ENCODE results near the gene FHL3. TPM values are rescaled to one million over a fixed set of nuclear protein-coding genes. Genes with fewer than 3 reads are reported as not detected.
A peak's percentile ranks its signal among the peaks of the same experiment; 100 is the strongest.
"Not testable (repeated sequence)": the region's sequence is repeated elsewhere in the genome, so short reads cannot be mapped to it uniquely, and the experiment has no call there.

FHL3 gene
- total RNA-seq, 1 donor from 2014 or later, result 70.1 TPM

DNA sequence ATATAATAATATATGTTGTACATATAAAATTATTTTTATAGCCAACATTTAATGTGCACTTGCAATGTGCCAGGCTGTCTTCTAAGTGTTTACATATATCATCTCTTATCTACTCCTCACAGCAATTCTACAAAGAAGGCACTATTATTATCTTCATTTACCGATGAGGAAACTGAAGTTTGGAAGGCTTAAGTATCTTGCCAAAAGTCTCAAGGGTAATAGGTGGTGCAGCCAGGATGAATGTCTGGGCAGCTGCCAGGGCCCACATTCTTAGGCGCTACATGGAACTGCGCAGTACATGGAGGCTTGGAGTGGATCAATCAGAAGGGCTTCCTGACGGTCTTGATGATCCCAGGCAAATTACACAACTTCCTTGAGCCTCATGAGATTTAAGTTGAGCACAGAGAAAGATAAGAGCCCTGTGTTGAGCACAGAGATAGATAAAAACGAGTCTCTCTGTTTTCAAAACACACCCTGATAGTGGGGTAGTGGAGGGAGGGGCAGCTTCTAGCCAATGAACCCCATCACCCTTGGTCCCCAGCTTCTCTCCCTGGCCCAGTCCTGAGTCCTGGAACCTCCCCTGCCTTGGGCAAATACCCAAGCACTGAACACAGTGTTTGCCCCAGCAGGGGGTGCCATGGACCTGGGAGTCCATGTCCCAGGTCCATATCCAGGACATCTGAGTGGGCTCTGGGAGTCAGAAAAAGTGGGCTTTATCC, 32.1 kb upstream of the FHL3 start:
- no peak for DNase-seq (ENCODE audit: low read depth)

DNA sequence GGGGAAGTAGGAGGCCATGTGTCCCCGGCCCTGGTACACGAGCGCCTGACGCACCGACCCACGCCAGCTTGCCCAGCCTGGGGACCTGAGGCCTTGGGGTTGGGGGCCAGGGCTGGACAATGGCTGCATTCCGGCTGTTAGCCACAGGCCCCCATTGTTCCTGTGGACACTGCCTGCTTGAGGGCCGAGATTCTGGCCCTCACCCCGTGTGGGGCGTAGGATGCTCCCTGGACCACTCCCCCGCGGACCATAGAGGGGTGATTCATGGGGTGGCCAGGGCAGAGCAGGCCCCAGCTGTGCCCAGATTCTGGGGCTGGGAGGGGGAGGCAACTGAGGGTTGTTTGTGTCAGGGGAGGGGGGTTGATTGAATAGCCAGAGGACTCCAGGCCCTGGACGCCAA, 29.6 kb upstream of the FHL3 start:
- DNase-seq (ENCODE audit: low read depth), result no peak

DNA sequence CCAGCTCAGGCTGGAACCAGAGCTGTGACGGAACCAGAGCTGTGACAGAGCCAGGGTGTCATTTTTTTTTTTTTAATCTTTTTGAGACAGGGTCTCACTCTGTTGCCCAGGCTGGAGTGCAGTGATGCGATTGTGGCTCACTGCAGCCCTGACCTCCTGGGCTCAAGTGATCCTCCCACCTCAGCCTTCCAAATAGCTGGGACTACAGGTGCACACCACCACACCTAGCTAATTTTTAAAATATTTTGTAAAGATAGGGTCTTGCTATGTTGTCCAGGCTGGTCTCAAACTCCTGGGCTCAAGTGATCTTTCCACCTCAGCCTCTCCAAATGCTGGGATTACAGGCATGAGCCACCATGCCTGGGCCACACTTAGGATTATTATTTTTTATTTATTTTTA, 27.7 kb upstream of the FHL3 start:
- DNase-seq (ENCODE audit: low read depth), result not testable (repeated sequence)

DNA sequence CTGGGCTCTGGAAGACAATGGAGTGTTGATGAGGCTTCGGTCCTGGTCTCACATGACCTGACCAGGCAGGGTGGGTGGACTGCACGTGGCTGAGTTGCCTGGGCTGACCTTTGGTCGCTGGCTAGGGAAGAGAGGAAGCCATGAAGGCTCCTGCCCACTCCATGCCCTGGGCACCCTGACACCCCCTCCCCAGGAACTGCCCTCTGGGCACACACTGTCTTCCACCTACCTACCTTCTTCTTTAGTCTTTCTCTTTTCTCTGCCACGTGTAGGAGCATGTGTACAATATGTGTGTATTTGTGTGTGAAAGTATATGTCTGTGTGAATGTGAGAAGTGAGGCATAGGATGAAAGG, 26.2 kb upstream of the FHL3 start:
- DNase-seq (ENCODE audit: low read depth), result no peak

DNA sequence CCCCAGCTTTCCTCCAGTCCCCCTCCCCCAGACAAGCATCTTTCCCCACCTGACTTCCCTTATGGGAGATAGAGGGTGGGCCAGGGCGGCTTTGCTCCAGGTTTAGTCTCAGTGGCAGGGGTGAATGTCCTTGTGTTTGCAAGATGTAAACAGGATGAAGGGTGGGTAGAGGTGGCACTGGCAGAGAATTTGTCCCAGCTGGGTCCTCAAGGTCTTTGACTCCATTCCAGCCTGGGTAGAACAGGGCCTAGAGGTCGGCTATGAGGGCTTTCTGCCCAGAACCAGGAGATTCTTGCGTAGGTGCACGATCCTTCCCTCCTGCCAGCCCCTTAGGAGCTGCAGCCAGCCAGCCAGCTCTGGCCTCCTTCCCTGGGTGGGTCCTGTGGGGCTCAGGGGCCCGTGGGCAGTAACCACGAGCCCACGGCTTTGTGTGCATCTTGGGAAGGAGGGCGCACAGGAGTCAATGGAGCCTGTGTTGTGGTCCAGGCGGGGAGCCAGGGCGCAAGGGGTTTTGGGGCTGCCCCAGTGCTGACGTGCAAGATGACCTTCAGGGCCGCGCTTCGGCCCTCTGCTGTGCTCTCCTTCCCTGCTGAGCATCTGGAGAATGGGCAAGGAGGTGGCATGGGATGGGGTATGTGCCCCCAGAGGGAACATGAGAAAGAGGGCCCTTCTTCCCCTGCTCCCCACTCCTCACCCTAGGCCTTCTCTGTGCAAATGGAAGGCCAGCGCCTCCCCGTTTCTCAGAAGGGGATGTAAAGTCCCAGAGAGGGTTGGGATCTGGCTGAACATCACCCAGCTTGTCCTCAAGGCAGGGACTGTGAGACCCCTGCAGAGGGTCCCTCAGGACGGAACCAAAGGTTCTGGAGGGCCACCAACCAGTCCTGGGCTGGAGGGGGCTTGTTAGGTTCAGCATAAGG, 25.5 kb upstream of the FHL3 start:
- no peak for DNase-seq (ENCODE audit: low read depth)

DNA sequence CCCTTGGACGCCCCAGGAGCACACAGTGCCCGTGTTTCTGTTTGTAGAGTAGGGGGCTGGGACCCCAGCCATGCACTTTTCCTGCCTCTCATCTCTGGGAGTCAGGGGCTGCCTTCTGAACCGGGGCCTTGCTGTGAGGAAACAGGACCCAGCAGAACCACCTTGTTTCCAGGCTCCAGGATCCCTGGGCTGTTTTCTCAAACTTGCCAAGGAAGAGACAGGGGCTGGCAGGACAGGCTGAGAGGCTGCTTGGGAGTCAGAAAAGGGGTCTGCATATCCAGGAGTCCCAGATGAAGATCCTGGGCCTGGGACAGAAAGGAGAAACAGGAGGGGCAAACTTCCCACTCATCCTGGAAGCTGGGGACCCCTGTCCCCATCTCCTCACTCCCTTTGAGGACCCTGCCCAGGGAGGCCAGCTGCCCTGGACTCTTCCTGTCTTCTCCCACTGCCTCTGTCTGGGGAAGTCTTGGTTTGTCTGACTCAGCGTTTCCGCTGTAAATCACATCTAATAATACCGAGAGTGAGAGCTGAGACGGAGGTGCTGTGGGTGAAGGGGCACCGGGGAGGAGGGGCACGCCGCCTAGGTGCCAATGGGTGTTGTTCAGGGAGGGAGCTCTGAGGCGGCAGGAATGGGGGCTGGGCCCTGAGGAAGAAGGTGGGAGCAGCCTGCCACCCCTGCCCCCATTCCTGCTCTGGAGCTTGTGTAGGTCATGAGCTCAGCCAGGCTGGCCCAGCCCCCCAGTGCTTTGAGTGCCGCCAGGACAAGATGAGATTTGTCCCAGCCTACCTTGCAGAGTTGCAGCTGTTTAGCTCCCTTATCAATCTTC, 24.6 kb upstream of the FHL3 start:
- peak; percentile 76 for DNase-seq (ENCODE audit: low read depth)

DNA sequence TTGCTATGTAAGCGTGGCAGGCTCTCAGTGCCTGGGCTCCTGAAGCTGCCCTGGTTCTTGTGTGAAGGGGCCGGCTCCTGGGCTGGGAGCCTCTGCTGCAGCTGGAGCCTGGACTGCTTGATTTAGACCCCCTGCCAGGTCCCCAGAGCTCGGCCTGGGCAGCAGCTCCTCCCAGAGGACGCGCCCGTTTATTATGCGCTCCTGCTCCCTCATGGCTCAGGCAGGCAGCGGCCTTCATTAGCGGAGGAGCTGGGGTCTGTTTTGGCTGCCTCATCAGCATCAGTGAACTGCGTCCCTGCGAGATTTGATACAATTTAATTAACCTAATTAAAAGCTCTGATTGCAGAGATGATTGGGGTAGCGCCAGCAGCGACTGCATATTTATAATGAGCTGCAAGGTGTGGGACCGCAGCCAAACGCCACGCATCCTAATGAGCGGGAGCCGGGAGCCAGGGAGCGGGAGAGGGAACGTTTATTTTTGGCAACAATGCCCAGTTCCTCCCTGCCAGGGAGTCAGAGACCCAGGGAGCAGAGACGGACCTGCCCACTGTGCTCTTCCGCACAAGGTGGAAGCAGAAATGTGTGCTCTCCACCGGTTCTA, 23.9 kb upstream of the FHL3 start:
- no peak for DNase-seq (ENCODE audit: low read depth)

DNA sequence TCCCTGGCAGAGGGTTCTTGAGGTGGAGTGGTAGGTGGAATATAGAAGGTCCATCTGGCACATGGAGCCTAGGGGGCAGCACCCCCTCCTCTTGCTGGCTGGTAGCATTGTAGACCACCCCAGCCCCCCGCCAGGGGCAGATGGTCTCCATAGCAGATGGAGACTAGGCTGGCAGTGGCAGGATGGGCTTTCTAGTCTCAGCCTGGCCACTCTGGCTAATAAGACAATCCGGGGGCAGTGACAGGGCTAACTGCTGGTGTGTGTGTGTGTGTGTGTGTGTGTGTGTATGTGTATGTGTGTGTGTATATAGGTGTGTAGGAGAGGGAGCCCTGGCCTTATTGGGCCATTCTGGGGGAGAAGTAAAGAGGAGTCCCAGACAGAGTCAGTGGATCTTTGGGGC, 23.4 kb upstream of the FHL3 start:
- DNase-seq (ENCODE audit: low read depth), result no peak

DNA sequence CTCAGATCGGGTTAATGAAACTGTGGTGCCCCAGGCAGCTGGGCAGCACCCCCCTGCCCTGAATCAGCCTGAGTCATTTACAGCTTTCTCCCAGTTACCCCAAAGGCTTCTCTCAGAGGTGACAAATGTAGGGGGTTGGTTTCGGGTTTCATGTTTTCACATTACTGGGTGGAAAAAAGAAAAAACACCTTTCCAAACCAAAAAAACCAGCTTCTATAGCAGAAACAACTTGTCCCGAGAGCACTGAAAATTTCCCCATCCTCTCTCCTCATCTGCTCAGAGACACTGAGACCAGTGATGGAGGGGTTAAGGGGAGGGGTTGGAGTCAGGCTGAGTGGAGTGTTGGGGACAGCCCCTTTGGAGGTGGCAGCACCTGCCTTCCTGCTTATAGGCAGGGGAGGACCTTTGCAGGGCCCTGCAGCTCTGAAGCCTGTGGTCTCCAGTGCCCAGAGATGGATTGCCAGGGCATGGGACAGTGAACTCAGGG, 22.8 kb upstream of the FHL3 start:
- DNase-seq (ENCODE audit: low read depth), result no peak

DNA sequence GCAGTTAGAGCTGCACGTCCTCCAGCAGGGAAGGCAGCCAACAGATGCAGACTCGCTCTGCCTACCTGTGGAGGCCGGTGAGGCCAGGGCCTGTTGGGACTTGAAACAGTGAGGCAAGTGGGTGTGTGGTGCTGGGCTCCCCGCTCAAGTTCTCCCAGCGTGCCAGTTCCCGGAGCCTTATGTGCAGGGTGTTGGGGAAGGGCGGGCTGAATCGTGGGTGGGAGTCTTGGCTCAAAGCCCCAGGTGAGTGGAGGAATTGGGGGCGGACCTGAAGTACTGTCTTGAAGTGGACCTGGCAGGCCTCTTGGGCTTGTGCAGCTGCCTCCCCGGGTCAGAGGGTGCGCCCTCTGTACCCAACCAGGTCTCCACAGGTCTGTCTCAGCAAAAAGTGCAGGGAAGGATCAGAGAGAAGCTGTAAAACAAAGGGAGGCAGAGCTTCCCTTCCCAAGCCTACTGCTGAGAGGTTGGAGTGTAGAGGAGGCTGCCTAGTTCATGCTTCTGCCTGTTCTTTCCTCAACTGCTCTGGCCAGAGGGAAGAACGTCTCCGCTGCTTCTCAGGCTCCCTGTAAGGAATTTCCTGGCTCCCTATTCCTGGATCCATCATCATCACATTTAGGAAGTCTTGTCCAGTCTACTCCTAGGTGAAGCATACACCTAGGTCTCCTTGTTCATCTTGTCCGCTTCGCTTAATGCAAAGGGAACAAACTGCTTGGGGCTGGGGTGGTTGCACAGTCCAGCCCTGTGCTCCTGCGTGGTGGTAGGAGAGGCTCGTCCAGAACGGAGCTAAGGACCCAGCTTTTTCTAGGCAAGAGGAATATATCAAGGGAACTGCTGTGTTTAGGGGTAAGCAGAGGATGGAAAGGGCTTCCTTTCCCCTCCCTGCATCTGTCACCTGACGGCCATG, 22.1 kb upstream of the FHL3 start:
- DNase-seq (ENCODE audit: low read depth), result no peak

DNA sequence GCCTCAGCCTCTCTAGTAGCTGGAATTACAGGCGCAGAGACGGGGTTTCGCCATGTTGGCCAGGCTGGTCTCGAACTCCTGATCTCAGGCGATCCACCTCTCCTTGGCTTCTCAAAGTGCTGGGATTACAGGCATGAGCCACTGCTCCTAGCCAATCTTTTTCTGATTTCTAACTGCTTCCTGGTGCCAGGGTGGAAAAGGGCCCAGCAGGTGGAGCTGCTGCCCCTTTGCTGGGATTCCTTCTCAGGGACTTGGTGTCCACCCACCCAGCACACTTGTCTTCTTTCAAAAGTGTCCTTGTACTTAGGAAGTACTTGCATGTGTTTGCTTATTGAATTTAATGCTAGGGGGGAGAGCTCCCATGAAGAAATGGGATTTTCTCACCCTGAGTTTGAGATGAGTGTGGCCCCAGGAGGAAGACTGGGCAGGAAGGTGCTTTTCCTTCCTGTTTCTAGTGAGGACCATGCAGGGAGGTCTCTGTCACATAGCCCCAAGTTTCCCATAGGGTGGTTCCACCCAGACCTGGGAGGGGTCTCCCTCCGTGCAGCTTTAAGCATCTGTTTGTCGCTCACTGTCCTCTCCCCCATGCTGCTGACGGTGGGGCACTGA, 21.4 kb upstream of the FHL3 start:
- peak; percentile 63 for DNase-seq (ENCODE audit: low read depth)

DNA sequence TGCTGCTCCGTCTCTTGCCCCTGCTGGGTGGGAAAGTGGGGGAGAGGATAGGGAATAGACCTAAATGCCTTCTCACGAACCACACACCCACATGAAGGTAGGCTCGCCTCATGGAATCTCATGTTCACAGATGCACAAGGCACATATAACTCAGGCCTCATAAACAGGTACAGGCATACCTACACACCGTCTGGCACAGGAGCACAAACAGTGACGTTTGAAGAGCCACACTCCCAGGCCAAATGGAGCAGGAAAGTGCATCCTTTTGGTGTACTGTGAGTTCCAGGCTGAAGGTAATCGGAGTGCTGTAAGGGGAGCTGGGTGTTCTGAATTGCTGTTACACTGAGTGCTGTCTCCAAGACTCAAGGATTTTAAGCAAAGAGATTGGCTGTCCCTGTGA, 20.4 kb upstream of the FHL3 start:
- DNase-seq (ENCODE audit: low read depth), result no peak

DNA sequence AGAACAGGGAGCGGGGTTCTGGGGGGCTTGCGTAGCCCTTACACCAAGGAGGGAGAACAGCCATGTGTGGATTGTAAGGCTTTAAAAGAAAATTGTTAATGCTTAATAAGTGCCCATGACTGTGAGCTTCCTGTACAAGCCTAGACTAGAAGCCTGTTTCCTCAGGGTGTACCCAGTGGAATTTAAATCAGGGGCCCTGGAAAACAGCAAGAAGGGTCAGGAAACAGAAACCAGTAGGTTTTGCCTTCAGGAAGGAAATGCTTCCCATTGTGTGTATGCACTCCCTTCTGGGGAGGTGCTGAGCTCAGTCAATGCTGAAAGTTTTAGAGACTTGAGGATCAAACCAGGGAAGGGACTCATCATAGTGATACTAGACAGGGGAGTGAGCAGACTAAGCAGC, 19.9 kb upstream of the FHL3 start:
- no peak for DNase-seq (ENCODE audit: low read depth)

DNA sequence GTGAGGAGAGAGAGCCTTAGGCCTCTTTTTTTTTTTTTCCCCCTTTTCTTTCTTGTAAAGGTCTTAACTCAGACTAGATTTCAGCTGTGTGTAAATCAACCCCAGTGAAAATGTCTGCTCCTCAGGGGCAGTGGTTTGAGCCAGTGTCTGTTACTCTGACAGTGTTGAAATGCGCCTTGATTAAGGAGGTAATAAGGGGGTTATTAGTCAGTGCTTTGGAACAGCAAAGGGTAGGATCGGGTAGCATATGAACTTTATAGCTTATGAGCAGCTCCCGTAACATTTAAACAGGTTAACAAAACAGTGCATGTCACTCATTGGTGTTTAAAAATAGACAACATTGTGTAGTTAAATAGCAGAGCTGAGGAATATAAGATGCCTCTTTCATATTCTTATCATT, 17.5 kb upstream of the FHL3 start:
- DNase-seq (ENCODE audit: low read depth), result no peak

DNA sequence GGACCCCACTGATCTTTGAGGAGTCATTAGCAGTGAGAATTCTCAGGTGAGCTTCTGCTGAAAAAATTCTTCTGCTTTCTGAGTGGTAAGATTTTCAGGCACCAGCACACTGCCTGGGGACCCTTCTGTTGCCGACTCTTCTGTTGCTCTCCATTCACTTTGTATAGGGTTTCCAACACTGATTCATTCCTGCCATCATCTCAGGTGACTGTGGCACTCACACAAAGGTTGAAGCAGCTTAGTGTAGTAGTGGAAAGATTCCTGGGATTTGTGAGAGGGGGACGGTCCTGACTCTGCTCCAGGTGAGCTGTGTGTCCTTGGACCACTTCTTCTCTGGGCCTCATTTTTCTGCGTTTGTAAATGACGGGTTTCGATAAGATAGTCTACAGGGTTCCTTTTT, 16.7 kb upstream of the FHL3 start:
- DNase-seq (ENCODE audit: low read depth), result no peak

DNA sequence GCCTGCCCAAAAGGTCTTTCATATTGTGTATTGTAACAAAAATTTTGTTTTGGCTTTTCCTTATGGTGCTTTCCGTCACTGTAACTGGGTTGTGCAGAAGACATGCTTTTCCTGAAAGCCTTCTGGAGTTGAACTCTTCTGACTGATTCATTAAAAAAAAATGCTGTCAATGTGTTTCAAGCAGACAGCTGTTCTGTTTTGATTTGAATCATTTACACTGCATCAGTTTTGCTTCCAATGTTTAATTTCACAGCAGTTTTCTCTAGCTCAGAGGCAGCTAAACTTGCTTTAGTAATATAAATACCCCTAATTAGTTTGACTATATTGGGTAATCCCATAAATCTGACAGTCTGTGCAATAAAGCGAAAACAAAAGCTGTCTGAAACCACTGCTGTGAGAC, 15.1 kb upstream of the FHL3 start:
- peak; percentile 55 for DNase-seq (ENCODE audit: low read depth)

DNA sequence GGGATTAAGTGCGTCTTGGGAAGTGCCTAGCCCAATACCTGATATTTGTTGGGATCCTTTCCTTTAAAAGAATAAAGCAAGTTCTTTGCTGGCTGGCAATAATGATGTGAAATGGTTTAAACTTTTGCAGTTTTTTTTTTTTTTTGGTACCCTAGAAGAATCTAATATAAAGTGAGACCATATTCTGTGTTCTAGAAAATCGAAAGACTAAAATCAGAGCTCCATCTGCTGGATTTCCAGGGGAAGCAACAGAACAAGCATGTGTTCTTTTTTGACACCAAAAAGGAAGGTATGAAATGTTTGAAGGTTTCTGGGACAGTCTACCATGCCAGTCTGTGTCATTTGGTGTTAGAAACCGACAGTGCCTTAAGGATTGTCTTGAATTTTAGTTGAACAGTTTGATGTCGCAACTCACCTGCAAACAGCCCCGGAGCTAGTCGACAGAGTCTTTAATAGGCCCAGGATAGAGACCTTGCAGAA, 13.6 kb upstream of the FHL3 start:
- peak; percentile 52 for DNase-seq (ENCODE audit: low read depth)

DNA sequence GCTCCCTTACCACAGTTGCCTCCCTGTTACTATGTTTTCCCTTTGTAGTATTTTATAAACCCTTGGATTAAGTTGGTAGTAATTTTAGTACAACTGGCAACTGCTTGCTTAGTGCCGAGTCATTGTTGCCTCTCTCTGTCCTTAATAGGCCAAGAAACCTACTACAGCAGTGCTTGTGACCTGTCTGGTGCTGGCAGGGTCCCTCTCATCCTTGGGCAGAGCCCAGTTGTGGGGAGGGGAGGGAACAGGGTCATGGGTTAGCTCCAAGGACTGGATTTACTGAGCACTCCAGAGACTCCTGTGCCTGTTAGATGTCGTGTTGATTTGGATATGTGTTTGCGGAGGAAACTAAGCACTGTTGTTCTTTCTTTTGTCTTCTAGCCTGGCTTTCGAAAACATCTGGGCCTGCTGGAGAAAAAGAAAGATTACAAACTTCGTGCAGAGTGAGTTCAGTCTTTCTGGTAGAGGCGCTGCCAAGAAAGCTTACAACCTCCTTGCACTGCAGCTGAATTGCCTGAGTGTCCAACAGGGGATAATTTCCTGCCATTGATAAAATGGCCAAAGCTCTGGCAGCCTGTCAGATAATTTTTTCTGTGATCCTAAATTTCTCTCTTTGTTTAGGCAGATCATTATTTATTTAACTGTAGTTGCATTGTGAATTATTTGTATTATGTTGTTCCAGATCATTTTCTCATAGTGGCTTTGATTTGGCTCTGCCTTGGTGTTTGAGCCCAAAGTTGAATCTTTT, 10.8 kb upstream of the FHL3 start:
- peak; percentile 83 for DNase-seq (ENCODE audit: low read depth)
